GM12878 (cell line): ENCODE measurements around the gene ATG101. TPM values are rescaled to one million over a fixed set of nuclear protein-coding genes. Genes with fewer than 3 reads are reported as not detected.
"Not testable (repeated sequence)": the region's sequence is repeated elsewhere in the genome, so short reads cannot be mapped to it uniquely, and the experiment has no call there.

ENCODE experiments used
- ATAC-seq: fragments of 200-7000 bp; cut with Tn5 transposase; 3 replicates; pipeline ENCODE4 v1.9.1; 2020; ENCODE audit warnings: mild to moderate bottlenecking, moderate library complexity
- BruUV-seq: library from RNA; stranded (reverse); fragments of 400-500 nt; replicated peaks from 2 replicates; lab custom pipeline; 2021; lab: Mats Ljungman, UMichigan
- CTCF ChIA-PET: fragments of 300-600 bp; sonication (Branson Sonifier 250); formaldehyde crosslinking; extraction: SDS; loops from one replicate; lab custom pipeline; 2021; ENCODE audit warnings: inconsistent platforms; lab: Yijun Ruan, JAX
- POLR2A ChIA-PET: fragments of 350-600 bp; formaldehyde crosslinking; extraction: SDS; loops from one replicate; lab custom pipeline; 2021; ENCODE audit warnings: inconsistent platforms; lab: Charles Lee
- RAD21 ChIA-PET: fragments of 300-600 bp; sonication (Branson Sonifier 250); formaldehyde crosslinking; loops from one replicate; lab custom pipeline; 2023; ENCODE audit warnings: antibody characterized with exemption; ENCODE audit not compliant: unreplicated experiment; lab: Charles Lee
- SMC1A ChIA-PET: fragments of 300-600 bp; sonication (Branson Sonifier 250); formaldehyde crosslinking; loops from one replicate; lab custom pipeline; 2023; ENCODE audit not compliant: unreplicated experiment, uncharacterized antibody; lab: Charles Lee
- DNase-seq: peaks from one replicate; pipeline ENCODE4 v3.0.0-alpha.2; 2011; ENCODE audit warnings: low read depth, low spot score
- FAIRE-seq: peaks from 3 replicates; lab custom pipeline; 2011; peaks lifted over from hg19 to GRCh38; lab: Jason Lieb, UNC
- H2AFZ ChIP-seq: 2 replicates; pipeline ENCODE4 v1.6.0; 2011; ENCODE audit warnings: low read depth, low read length, control low read depth; ENCODE audit not compliant: control insufficient read depth
- H3K27ac ChIP-seq: 2 replicates; pipeline ENCODE4 v1.5.1; 2011; ENCODE audit warnings: control low read depth; ENCODE audit not compliant: control insufficient read depth, insufficient read depth
- H3K27me3 ChIP-seq, 2 experiments: replicated peaks in 1 of 2; 2 replicates each; pipeline versions ENCODE4 v1.6.0 to v1.6.1; 2011; ENCODE audit warnings: low read length in 1 of 2; ENCODE audit not compliant: control insufficient read depth in 2 of 2, insufficient read depth in 2 of 2
- H3K36me3 ChIP-seq, 2 experiments: 2 replicates each; pipeline ENCODE4 v1.5.1; 2011; ENCODE audit warnings: low read length in 1 of 2; ENCODE audit not compliant: control insufficient read depth in 2 of 2, insufficient read depth in 2 of 2
- H3K4me1 ChIP-seq: 2 replicates; pipeline ENCODE4 v1.6.1; 2011; ENCODE audit warnings: mild to moderate bottlenecking, low read length, moderate library complexity, mixed read lengths; ENCODE audit not compliant: control insufficient read depth, insufficient read depth
- H3K4me2 ChIP-seq: 2 replicates; pipeline ENCODE4 v1.6.0; 2011; ENCODE audit warnings: control low read depth; ENCODE audit not compliant: control insufficient read depth, insufficient read depth
- H3K4me3 ChIP-seq: fragments of 200-600 bp; sonication (generic); 2 replicates; pipeline ENCODE4 v1.5.1; 2016
- H3K79me2 ChIP-seq: 2 replicates; pipeline ENCODE4 v1.6.0; 2011; ENCODE audit warnings: low read length; ENCODE audit not compliant: control insufficient read depth, insufficient read depth
- H3K9ac ChIP-seq: 2 replicates; pipeline ENCODE4 v1.8.0; 2011; ENCODE audit warnings: low read length, control low read depth, mixed read lengths; ENCODE audit not compliant: control insufficient read depth, insufficient read depth
- H3K9me3 ChIP-seq: replicated peaks from 3 replicates; pipeline ENCODE4 v1.5.1; 2011; ENCODE audit warnings: mild to moderate bottlenecking, low read length; ENCODE audit not compliant: control insufficient read depth, insufficient read depth
- H4K20me1 ChIP-seq: 2 replicates; pipeline ENCODE4 v1.6.0; 2011; ENCODE audit not compliant: control insufficient read depth, insufficient read depth
- MLLT1 ChIP-seq: fragments of 450-650 bp; IDR thresholded peaks from 2 replicates; pipeline ENCODE4 v1.6.1; 2016; ENCODE audit warnings: mild to moderate bottlenecking
- TCF12 ChIP-seq: IDR thresholded peaks from 2 replicates; pipeline ENCODE4 v1.6.1; 2011; ENCODE audit warnings: low read depth, mild to moderate bottlenecking, low read length
- TCF3 ChIP-seq: IDR thresholded peaks from 2 replicates; pipeline ENCODE4 v1.6.1; 2012; ENCODE audit warnings: low read depth, mild to moderate bottlenecking, low read length, borderline replicate concordance; ENCODE audit not compliant: insufficient read depth
- WGBS: methylation state at CpG from one replicate; pipeline ENCODE4 v1.1.6; 2016; ENCODE audit warnings: low lambda C conversion rate; ENCODE audit not compliant: insufficient replicate concordance, insufficient coverage; ENCODE audit errors: missing lambda C conversion rate; 5-methylcytosine and 5-hydroxymethylcytosine counted together
- in situ Hi-C: fragments of 300-500 bp; cut with MboI; formaldehyde crosslinking; loops from 9 replicates; pipeline ENCODE4 v1.14.3; 2018; ENCODE audit warnings: mixed read lengths
- intact Hi-C: fragments of 100-400 bp; cut with micrococcal nuclease; formaldehyde crosslinking; loops from one replicate; pipeline ENCODE4 v1.14.2; 2022; ENCODE audit not compliant: unreplicated experiment
- polyA plus RNA-seq, 11 experiments: library from polyadenylated mRNA; depleted of rRNA in 4 of 11; unstranded in 6 of 11; stranded (reverse) in 5 of 11; fragments of >200 nt; fragmentation: Nextera tagmentation in 4 of 11; fragmentation: Illumina TruSeq in 1 of 11; extraction: Ambion mirVana in 4 of 11; extraction: Trizol in 1 of 11; gene quantifications; 1 replicate in 1 of 11; 2 replicates in 10 of 11; pipeline versions ENCODE4 v1.2.1 to v1.2.3, GENCODE V29; 2011 to 2016; ENCODE audit warnings: inconsistent platforms in 2 of 11, missing spikeins in 2 of 11, low read depth in 1 of 11
- total RNA-seq, 4 experiments: library from RNA; depleted of rRNA in 3 of 4; stranded (reverse); fragments of >200 nt in 3 of 4; fragmentation: Illumina TruSeq in 1 of 4; extraction: Trizol in 1 of 4; gene quantifications; 2 replicates each; pipeline versions ENCODE4 v1.2.1 to v1.2.3, GENCODE V29; 2013 to 2021

The ATG101 gene
- total and polyA plus RNA-seq, 10 of the 15 experiments (the other 5 are each of a cell fraction or from before 2014, with no cell fraction given), result 2.7 to 49.8 (median 35.3) TPM

- H3K27me3 ChIP-seq, in situ Hi-C loops, H3K79me2 ChIP-seq, FAIRE-seq, DNase-seq, H3K36me3 ChIP-seq, H2AFZ ChIP-seq, BruUV-seq, H3K9me3 ChIP-seq, H4K20me1 ChIP-seq: not testable (repeated sequence)
- ChIA-PET POLR2A (interaction anchor here (1.0 to 3.2 kb wide), 7 partner anchors 12 to 93 kb away, joined by 3 to 20 read pairs (median 3); partner anchors contain the start of gene ATG101), RAD21 (interaction anchor here (1.1 to 5.1 kb wide), 12 partner anchors 29 to 126 kb away, joined by 3 to 151 read pairs (median 6); partner anchors contain the start of genes NR4A1 and TAMALIN), SMC1A (interaction anchor here (0.7 to 11.3 kb wide), 11 partner anchors 9 to 135 kb away, joined by 3 to 320 read pairs (median 6); partner anchors contain the start of gene NR4A1), CTCF (interaction anchor here (0.6 to 5.3 kb wide), 19 partner anchors 11 to 161 kb away, joined by 3 to 395 read pairs (median 6); partner anchors contain the start of genes ATG101 and SMIM41)
- intact Hi-C loops, result loop anchor here (1.0 kb wide), 3 partner anchors 14 to 93 kb away; no protein-coding TSS in a partner anchor
- ATAC-seq, result peak; percentile 45
- H3K4me3 ChIP-seq, result peak overlapping the region; percentile 39; the same call in 1 of the 2 replicates
- peak overlapping the region; percentile 49; the same call in 1 of the 2 replicates for H3K9ac ChIP-seq
- H3K4me2 ChIP-seq, result peak overlapping the region; percentile 28
- peak overlapping the region; percentile 87 for H3K27ac ChIP-seq
- peaks cover 53% of the 10 kb centered on the region for H3K4me1 ChIP-seq
- TF ChIP-seq TCF12 (peak; percentile 71), MLLT1 (peak; percentile 78), TCF3 (peak; percentile 77; the same call in 1 of the 2 replicates)
- WGBS, result 49% methylated on average over 20 of the region's 20 CpGs
These were observed 48.2 kb downstream of the ATG101 start for GRCh38 chr12:52117806-52118475.
